Endothelial cell of umbilical vein (primary cell): ENCODE measurements around the gene NT5C1B.

Source experiments
- CTCF ChIP-seq, 2 donors: IDR thresholded peaks; 1 replicate in 1 of 2; 2 replicates in 1 of 2; pipeline ENCODE4 v1.5.1; 2011; ENCODE audit warnings: low read length in 2 of 2, mild to moderate bottlenecking in 2 of 2, moderate library complexity in 2 of 2, control low read depth in 1 of 2, inconsistent platforms in 1 of 2, low read depth in 1 of 2; ENCODE audit not compliant: insufficient read depth in 1 of 2; ENCODE audit errors: extremely low read depth in 1 of 2
- EZH2 ChIP-seq: IDR thresholded peaks from 2 replicates; pipeline ENCODE4 v1.6.1; 2012; ENCODE audit warnings: borderline replicate concordance, low read depth, mild to moderate bottlenecking, moderate library complexity, low read length, inconsistent platforms; ENCODE audit not compliant: severe bottlenecking
- FOS ChIP-seq: IDR thresholded peaks from 2 replicates; pipeline ENCODE4 v1.6.1; 2011; ENCODE audit warnings: mild to moderate bottlenecking, low read length, moderate library complexity, borderline replicate concordance; ENCODE audit not compliant: insufficient read depth
- GATA2 ChIP-seq: IDR thresholded peaks from 2 replicates; pipeline ENCODE4 v1.7.0; 2011; ENCODE audit warnings: low read depth, mild to moderate bottlenecking, moderate library complexity, mixed read lengths, low read length; ENCODE audit not compliant: insufficient read length, insufficient read depth
- JUN ChIP-seq: IDR thresholded peaks from 2 replicates; pipeline ENCODE4 v1.6.1; 2011; ENCODE audit warnings: borderline replicate concordance, low read depth; ENCODE audit not compliant: insufficient read length, insufficient read depth
- MAX ChIP-seq: IDR thresholded peaks from 2 replicates; pipeline ENCODE4 v1.6.1; 2011; ENCODE audit not compliant: insufficient read depth, insufficient read length
- POLR2A ChIP-seq: IDR thresholded peaks from 2 replicates; pipeline ENCODE4 v1.6.1; 2012; ENCODE audit warnings: low read depth, mild to moderate bottlenecking, control low read depth, low read length
- POLR2AphosphoS5 ChIP-seq: IDR thresholded peaks from 2 replicates; pipeline ENCODE4 v1.6.1; 2012; ENCODE audit warnings: low read depth, mild to moderate bottlenecking, control low read depth, low read length, moderate library complexity; ENCODE audit not compliant: insufficient read depth

- TF ChIP-seq CTCF (IDR thresholded peaks at IDR 0.05; ENCODE audit: extremely low read depth in 1 of 2, insufficient read depth in 1 of 2, low read depth in 1 of 2, low read length in 2 of 2) (no peak), POLR2A (no peak), MAX (no peak), JUN (no peak), POLR2AphosphoS5 (no peak), GATA2 (no peak), FOS (no peak), EZH2 (no peak)
Observed at GRCh38 chr2:18546567-18546966, 42.8 kb downstream of the NT5C1B start.
